ENCODE measurements around the gene AK5. TPM values are rescaled to one million over a fixed set of nuclear protein-coding genes. Genes with fewer than 3 reads are reported as not detected.

AK5 gene
- total RNA-seq, 6 experiments from 2014 or later: 51.9 to 77.6 (median 70.8) TPM

GRCh38 chr1:77349275-77349674, 67.5 kb downstream of the AK5 start:
- Mint-ChIP-seq H3K4me1 (ENCODE audit: low read depth) (peaks cover 46% of the 10 kb centered on the region), H3K4me3 (no peak overlapping the region), H3K27me3 (ENCODE audit: insufficient read depth) (no peaks in the 10 kb centered on the region), H3K36me3 (ENCODE audit: low read depth) (peaks cover 39% of the 10 kb centered on the region), H3K9me3 (no peaks in the 10 kb centered on the region), H3K27ac (no peak overlapping the region; the same call in 1 of the 2 replicates)
- no peak for DNase-seq
- TF ChIP-seq CTCF (IDR thresholded peaks at IDR 0.05): no peak

- DNase-seq: no peak
- Mint-ChIP-seq H3K36me3 (ENCODE audit: low read depth) (peaks cover 36% of the 10 kb centered on the region), H3K9me3 (no peaks in the 10 kb centered on the region), H3K27ac (no peak overlapping the region; the same call in 1 of the 2 replicates), H3K4me1 (ENCODE audit: low read depth) (peaks cover 55% of the 10 kb centered on the region), H3K27me3 (ENCODE audit: insufficient read depth) (no peaks in the 10 kb centered on the region), H3K4me3 (no peak overlapping the region)
- TF ChIP-seq CTCF (IDR thresholded peaks at IDR 0.05): no peak
These were observed 68.4 kb downstream of the AK5 start for GRCh38 chr1:77350012-77350770.

- TF ChIP-seq CTCF (IDR thresholded peaks at IDR 0.05): no peak
- peaks cover 31% of the 10 kb centered on the region for H3K4me1 Mint-ChIP-seq (ENCODE audit: low read depth)
- no peaks in the 10 kb centered on the region for H3K27me3 Mint-ChIP-seq (ENCODE audit: insufficient read depth)
- H3K27ac Mint-ChIP-seq: no peak overlapping the region; the same call in 1 of the 2 replicates
- no peak for DNase-seq
- no peak overlapping the region for H3K4me3 Mint-ChIP-seq
- peaks cover 25% of the 10 kb centered on the region for H3K36me3 Mint-ChIP-seq (ENCODE audit: low read depth)
- no peaks in the 10 kb centered on the region for H3K9me3 Mint-ChIP-seq
These were observed 72.7 kb downstream of the AK5 start for GRCh38 chr1:77354536-77354935.

GRCh38 chr1:77355010-77355409, 73.2 kb downstream of the AK5 start:
- Mint-ChIP-seq H3K4me3 (no peak overlapping the region), H3K27me3 (ENCODE audit: insufficient read depth) (no peaks in the 10 kb centered on the region), H3K27ac (no peak overlapping the region; the same call in 1 of the 2 replicates), H3K4me1 (ENCODE audit: low read depth) (peaks cover 26% of the 10 kb centered on the region), H3K36me3 (ENCODE audit: low read depth) (peaks cover 25% of the 10 kb centered on the region), H3K9me3 (no peaks in the 10 kb centered on the region)
- TF ChIP-seq CTCF (IDR thresholded peaks at IDR 0.05): no peak
- peak; percentile 10 for DNase-seq

- no peak for DNase-seq
- H3K27ac Mint-ChIP-seq: no peak overlapping the region
- no peaks in the 10 kb centered on the region for H3K9me3 Mint-ChIP-seq
- H3K4me3 Mint-ChIP-seq: no peak overlapping the region
- H3K36me3 Mint-ChIP-seq (ENCODE audit: low read depth): peaks cover 26% of the 10 kb centered on the region
- peaks cover 20% of the 10 kb centered on the region for H3K4me1 Mint-ChIP-seq (ENCODE audit: low read depth)
- no peak for TF ChIP-seq CTCF (IDR thresholded peaks at IDR 0.05)
- no peaks in the 10 kb centered on the region for H3K27me3 Mint-ChIP-seq (ENCODE audit: insufficient read depth)
These were observed 74.3 kb downstream of the AK5 start for GRCh38 chr1:77356136-77356535.

Measured in HFFc6 (cell line).